GM19240 (cell line): ENCODE results near the gene AP1S3.
"Not testable (repeated sequence)": the region's sequence is repeated elsewhere in the genome, so short reads cannot be mapped to it uniquely, and the experiment has no call there.

ENCODE experiments used
- DNase-seq: peaks from one replicate; pipeline ENCODE4 v3.0.0; 2011; ENCODE audit warnings: low spot score; ENCODE audit not compliant: insufficient read length

Gene AP1S3

DNA sequence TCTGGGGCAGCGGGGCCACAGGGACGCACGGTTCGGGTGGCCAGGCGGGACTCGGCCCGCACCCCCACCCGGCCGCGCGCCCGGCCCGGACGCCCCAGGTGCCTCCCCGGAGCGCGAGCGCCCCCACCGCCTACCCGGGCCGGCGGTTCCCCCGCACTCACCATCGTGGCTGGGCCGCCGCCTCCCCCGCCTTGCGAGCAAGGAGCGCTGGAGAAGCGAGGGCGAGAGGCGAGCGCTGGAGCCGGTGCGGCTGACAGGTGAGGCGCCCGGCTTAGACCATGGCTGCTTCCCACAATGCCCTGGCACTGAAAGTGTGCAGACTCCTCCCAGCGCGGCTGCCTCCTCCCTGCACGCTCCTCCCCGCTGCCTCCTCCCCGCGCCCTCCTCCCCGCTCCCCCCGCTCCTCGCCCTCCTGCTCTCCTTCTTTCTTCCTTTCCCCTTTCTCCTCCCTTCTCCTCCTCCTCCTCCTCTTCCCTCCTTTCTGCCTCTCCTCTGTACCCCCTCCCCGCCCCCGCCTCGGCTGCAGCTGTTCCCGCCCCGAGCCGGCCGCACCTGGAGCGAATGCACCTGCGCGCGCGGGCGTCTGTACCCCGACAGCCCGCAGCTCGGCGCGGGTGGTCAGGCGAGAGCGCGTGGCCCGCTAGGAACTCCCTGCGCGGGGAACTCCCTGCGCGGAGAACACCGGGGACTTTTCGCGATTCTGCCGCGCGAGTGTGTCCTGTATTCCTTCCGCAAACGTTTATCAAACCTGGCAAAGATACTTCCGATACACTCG is at the start of gene AP1S3:
Gene AP1S3, minus strand, starts transcription at position 296 of the 775 bp plus-strand sequence. Its CDS starts 132 bp downstream, at position 164.
- DNase-seq, result peak; percentile 81

DNA sequence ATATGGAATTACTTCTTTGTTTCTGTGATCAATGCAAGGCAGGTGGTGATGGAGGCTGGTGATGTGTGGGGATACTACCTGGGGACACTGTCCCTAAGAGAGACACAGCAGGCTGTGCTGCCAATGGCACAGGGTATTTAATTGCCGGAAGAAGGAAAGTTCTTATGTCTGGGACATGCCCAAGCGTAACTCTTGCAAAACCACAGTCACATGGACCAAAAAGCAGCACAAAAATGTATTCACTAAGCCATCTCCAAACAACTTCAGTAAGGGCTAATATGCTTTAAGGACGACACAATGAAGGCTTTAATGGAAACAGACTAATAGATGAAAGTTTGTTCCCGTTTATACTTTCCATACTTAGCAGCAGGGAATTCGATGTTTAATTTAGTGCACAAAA is 49.7 kb upstream of the AP1S3 start:
- no peak for DNase-seq

DNA sequence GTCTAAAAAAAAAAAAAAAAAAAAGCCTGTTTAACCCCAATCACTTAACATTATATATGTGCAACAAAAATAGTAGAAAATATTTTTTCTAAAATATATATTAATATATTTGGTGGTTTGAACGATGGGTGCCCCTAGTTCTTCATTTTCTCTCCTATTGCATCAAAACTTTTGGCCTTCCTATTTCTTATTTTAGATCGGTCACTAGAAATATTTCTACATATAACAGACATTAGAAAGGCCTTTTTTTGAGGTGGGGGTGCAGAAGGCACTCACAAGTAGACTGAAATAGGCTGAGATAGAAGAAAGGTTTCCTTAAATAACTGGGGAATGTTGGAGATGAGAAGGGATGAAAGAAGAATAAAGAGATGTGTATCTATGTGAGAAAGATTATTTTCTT is 49.3 kb upstream of the AP1S3 start:
- no peak for DNase-seq

DNA sequence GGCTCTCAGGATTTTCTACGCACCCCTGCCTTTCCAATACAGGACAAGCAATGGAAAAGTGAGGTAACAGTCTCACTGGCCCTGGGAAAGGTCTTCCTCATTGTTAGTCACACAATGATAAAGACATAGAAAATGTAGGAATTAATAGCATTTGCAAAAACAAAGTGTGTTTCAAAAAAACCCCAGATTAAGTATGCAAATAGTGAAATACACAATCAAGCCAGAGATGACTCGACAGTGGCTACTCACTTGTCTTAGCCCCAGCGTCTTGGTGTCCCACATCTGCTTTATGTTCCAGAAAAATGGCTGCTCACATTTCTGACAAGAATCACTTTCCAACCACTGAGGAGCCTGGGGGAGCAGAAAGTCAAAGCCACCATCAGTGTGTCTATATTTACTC is 47.0 kb upstream of the AP1S3 start:
- DNase-seq, result no peak

DNA sequence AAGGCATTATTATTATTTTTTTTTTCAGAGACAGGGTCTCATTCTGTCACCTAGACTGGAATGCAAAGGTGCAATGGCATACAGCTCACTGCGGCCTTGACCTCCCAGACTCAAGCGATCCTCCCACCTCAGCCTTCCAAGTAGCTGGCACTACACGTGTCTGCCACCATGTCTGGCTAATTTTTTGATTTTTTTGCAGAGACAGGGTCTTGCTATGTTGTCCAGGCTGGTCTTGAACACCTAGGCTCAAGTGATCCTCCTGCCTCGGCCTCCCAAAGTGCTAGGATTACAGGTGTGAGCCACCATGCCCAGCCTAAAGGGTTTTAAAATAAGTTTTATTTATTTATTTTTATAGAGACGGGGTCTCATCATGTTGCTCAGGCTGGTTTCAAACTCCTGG is 45.3 kb upstream of the AP1S3 start:
- DNase-seq, result no peak

DNA sequence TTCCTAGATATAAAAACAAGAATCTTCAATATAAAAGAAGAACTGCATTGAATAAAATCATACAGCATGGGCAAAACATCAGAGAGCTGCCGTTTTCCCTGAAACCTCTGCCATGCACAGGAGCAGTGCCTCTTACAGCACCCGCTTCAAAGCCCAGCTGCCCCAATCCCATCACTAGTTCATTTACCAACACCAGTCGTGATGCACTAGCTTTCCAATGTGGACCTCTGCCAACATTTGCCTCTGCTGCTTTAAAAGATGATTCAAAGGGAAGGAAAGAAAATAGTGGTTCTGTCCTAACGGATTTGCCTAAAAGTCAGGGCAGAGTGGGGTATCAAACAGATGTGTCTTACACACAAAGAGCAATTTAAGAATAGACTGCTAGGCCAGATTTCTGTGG is 43.4 kb upstream of the AP1S3 start:
- no peak for DNase-seq

DNA sequence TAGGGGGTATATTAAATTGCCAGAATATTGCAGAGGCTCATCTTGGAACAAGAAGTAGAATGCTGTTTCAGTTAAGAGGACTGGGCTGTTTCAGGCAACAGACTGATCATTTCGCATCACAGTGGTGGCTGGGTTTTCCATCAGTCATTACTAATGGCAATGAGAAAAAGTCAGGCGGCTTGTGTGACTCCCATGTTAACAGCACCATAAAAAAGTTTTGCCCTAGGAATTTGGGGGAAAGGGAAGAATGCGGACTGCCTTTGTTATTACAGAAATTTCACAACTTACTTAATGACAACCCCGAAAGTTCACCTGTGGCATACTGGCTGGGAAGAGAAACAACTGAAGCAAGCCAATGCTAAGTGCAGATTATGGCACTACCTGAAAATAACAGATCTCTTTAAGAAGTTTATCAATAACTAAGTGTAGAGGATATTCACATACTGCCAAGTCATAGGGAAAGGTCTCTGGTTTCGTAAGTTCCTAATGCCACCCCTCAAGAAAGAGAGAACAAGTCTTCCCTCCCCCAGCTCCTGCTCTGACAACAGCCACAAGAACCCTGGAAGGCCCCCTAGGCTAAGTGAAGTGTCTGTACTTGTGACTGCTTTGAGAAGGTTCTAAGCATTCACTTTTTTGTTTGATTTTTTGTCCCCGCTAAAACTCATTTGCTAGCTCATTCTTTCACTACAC is 40.5 kb upstream of the AP1S3 start:
- no peak for DNase-seq

DNA sequence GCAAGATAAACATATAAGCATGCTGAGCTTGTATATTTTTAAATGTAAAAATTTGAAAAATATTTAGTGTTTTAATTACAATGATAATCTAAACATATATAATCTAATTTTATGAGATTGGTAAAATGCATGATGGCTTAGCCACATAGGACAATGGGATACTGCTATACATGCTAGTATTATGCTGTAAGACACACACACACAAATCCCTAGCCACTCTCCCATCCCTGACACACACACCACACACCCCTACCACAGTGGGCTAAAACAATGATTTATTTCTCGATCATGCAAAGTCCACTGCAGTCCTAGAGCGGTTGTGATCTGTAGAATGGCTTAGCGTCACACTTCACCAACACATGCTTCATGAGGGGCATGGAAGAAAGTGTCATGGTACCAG is 36.3 kb upstream of the AP1S3 start:
- DNase-seq, result no peak

DNA sequence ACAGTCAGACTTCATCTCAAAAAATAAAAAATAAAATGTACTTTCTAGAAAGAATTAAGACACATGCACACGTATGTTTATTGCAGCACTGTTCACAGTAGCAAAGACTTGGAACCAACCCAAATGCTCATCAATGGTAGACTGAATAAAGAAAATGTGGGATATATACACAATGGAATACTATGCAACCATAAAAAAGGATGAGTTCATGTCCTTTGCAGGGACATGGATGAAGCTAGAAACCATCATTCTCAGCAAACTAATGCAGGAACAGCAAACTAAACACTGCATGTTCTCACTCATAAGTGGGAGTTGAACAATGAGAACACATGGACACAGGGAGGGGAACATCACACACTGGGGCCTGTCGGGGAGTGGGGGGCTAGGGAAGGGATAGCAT is 35.4 kb upstream of the AP1S3 start:
- DNase-seq, result not testable (repeated sequence)

DNA sequence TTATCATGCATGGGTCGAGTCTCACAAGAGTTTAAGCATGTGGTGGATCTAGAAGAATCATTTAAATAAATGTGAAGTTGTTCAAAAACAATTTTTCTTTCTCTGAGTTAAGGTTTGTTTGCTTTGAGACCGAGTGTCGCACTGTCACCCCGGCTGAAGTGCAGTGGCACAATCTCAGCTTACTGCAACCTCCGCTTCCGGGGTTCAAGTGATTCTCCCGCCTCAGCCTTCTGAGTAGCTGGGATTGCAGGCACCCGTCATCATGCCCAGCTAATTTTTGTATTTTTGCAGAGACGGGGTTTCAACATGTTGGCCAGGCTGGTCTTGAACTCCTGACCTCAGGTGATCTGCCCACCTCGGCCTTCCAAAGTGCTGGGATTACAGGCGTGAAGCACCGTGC is 34.3 kb upstream of the AP1S3 start:
- DNase-seq, result not testable (repeated sequence)

DNA sequence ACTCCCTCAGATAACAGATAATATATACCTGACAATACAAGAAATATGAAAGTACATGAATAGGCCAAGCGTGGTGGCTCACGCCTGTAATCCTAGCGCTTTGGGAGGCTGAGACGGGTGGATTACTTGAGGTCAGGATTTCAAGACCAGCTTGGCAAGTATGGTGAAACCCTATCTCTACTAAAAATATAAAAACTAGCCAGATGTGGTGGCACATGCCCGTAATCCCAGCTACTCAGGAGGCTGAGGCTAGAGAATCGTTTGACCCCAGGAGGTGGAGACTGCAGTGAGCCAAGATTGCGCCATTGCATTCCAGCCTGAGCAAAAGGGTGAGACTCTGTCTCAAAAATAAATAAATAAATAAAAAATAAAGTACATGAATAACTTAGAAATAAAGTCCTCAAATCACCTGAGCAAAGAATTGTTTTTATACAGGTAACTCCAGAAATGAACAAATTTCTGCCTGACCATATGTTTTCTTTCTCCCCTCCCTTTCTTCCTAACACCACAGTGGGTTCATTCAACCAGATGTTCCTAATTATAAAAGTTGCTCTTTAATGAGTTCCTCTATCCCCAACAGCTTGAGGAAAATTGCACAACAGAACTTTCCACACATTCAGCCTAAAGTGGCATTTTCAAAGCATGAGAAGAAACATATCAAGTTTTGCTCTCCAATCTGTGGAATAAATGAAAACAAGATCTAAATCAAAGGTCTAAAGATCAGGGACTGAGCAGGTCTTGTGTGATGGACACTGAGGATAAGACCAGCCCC is 33.6 kb upstream of the AP1S3 start:
- no peak for DNase-seq

DNA sequence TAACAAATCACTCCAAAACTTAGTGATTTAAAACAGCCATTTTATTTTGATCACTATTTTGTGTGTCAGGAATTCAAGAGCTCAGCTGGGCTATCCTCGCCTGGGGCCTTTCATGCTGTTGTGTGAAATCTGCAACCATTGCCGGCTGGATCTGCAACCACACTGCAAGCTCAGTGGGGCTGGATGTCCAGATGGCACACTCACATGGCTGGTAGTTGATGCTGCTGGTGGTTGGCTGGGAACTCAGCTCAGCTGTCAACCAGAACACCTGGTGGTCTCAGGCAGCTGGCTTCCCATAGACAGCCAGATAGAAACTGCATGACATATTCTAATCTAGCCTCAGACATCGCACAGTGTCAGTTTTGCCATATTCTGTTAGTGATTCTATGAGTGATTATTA is 30.6 kb upstream of the AP1S3 start:
- DNase-seq, result no peak

DNA sequence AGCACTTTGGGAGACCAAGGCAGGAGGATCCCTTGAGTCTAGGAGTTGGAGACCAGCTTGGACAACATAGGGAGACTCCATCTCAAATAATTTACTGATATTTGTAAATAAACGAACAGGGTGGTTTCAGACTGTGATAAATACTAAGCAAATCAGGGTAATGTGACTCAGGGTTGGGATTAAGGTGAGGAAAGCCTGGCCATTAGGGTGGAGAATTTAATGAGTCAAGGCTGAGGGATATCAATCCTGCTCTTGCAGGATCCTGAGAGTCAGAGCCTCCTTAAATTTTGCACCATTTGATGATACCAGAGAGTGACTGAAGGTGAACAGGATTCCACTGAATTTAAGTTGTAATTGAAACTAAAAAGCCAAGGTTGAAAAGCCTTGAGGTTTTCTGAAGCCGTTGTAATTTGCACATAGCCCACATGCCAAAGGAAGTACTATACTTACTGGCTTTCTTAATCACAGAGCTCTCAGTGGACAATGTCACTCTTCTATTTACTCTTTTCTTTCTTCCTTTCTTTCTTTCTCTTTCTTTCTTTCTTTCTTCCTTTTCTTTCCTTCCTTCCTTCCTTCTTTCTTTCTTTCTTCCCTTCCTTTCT is 28.6 kb upstream of the AP1S3 start:
- DNase-seq, result no peak

DNA sequence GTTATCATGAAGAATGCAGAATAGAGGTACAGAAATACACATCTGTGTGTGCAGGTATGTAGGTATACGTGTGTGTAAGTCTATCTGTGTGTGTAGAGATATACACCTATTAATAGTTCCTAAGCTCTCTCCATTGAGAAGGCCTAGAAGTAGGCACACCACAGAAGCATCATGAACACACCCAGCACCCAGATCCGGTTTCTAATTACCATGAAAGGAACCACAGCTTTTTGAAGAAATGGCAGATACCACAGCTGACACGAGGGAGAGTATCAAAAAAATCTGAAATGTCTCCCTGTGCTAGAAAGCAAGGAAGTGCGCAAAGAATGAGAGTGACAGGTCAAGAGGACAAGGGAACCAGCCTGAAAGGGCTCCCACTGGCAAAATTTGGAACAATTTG is 27.7 kb upstream of the AP1S3 start:
- no peak for DNase-seq

DNA sequence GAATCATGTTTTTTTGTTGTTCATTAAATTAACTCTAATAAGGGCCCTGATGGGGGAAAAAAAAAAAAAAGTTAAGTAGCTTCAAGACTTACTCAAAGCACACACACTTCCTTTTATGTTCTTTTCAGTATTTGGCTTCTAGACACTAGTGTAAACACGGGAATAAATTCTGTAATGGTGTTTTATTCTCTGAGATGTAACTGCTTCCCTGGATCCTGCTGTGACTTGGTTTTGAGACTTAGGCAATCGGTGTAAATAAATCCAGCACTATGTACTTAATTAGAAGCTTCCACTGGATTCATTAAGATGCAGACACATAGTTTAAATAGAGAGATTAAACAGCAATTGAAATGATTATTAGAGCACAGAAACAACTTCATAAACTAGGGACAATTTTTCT is 26.1 kb upstream of the AP1S3 start:
- DNase-seq, result no peak

DNA sequence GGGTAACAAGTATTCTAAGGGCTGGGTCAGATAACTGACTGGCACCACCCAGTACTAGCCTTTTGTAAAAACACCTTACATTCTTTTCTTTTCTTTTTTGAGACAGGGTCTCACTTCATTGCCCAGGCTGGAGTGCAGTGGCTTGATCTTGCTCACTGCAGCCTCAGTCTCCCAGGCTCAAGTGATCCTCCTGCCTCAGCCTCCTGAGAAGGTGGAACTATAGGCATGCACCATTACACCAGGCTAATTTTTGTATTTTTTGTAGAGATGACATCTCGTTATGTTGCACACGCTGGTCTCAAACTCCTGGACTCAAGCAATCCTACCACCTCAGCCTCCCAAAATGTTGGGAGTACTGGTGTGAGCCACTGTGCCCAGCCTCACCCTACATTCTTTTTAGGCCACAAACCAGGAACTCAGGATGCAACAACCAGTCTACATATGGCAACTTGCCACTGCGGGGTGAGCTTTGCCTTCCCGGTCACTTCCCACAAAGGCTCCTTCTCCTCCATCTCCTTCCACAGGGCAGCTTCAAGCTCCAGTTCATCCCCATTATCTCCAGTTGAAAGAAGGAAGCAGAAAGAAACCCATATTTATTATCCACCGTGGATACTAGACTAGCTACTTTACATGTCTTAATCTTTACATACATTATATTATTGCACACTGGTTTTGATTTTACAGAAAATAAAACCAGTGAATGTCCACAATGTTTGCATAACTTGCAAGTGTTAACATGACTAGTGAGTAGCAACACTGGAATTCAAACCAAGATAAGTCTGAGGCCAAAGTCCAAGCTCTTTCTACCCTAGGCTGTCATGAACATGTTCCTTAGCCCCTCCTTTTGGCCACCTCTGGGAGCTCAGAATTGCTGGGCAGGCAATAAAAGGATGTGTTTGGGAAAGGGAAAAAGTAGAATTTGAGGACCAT is 23.7 kb upstream of the AP1S3 start:
- no peak for DNase-seq

DNA sequence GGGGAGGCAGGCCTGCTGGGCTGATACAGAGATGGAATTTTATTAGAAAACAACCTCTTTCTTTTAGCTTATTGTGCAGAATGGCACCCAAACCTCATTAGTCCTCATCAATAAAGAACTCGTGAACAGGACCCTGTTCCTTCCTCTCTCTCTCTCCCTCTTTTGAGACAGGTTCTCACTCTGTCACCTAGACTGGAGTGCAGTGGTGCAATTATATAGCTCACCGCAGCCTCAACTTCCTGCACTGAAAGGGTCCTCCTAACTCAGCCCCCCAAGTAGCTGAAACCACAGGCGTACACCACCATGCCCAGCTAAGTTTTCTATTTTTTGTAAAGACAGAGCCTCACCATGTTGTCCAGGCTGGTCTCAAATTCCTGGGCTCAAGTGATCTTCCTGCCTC is 21.7 kb upstream of the AP1S3 start:
- no peak for DNase-seq

DNA sequence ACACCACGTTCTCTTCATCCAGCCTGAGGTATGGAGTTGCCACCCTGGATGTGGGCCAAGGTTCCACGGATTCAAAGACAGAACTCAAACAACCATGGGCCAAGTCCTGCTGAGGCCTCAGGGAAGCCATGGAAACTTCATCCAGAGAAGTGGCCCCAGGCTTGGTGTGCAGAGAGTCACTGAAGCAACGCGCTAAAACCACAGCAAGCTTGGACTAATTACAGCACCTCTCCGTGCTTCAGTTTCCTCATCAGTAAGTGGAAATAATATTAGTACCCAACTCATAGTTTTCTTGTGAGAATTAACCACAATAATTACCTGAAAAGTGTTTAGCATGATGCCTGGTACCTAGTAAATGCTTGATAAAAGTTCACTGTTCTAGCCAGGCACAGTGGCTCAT is 19.2 kb upstream of the AP1S3 start:
- no peak for DNase-seq

DNA sequence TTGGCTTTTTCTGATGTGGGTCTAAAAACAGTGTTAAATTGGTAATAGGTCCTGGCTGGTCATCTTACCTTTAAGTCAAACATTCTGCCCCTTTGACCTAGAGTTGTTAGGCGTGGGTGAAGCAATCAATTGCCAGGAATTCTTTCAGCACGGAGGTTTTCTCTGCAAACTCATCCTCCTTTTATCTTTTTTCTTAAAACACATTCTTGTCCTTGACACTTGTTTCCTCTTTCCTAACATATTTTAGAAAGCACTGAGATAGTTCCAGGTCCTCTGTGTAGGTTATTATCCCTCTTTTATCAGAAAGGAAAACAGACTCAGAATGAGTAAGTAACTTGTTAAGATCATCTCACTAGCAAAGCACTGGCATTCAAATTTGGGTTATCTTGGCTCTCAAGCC is 18.6 kb upstream of the AP1S3 start:
- DNase-seq, result no peak

DNA sequence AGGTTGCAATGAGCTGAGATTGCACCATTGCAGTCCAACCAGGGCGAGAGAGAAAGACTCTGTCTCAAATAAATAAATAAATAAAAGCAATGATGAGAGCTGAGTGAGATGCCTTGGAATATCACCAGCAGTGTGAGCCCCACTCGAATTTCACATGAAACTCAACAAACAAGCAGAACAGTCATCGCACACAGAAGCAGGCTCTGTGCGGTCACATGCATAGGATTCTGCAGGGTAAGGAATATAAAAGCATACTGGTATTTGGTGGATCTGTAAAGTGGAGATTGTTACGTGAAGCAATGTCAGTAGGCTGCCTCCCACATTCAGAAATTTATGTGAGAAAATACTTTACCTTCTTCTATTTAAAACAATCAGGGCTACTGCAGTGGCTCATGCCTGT is 18.0 kb upstream of the AP1S3 start:
- DNase-seq, result no peak

DNA sequence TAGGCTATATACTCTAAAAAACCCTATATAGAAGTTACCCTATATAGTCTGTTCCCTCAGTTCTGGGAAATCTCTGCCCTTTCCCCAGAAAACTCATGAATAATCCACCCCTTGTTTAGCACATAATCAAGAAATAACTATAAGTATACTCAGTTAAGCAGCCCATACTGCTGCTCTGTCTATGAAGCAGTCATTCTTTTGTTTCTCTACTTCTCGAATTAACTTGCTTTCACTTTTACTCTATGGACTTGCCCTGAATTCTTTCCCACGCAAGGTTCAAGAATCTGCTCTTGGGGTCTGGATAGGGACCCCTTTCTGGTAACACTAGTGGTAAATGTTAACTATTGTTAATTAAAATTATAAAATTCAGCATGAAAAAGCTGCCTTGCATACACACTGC is 17.4 kb upstream of the AP1S3 start:
- DNase-seq, result no peak
